ENCODE data around the gene MEMO1.
"Not testable (repeated sequence)": the region's sequence is repeated elsewhere in the genome, so short reads cannot be mapped to it uniquely, and the experiment has no call there.

MEMO1 gene

GRCh38 chr2:31997653-31998052 is 13.2 kb downstream of the MEMO1 start:
- DNase-seq: no peak

- DNase-seq: no peak
Observed at GRCh38 chr2:31996571-31997150, 14.1 kb downstream of the MEMO1 start.

DNA sequence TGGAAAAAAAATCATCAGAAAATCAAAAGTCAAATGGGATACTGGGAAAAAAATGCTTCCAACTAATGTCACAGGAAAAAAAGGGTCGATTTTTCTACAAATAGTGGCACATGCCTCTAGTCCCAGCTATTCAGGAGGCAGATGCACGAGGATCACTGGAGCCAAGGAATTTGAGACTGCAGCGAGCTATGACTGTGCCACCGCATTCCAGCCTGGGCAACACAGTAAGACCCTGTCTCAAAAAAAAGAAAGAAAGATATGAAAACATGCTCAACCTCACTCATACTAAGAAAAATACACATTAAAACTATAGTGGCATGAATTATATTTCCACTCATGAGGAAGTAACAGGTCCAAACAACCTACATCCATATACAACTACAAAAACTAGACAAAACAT is 17.9 kb downstream of the MEMO1 start:
- DNase-seq: no peak

GRCh38 chr2:31992025-31992579 is 18.7 kb downstream of the MEMO1 start:
- no peak for DNase-seq

DNA sequence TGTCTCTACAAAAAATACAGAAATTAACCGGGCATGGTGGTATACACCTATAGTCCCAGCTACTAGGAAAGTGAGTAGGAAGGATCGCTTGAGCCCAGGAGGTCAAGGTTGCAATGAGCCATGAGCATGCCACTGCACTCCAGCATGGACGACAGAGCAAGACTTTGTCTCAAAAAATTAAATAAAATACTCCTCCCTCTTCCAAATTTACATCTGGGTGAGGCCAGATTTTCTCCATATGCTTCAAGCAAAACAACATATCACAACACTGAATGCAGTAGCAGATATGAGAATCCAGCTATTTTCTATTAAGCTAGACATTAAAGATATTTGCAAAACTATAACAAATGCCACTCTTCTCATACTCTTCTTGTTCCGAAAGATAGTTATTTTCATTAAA is 20.9 kb downstream of the MEMO1 start:
- DNase-seq: no peak

GRCh38 chr2:31987454-31988220 is 23.2 kb downstream of the MEMO1 start:
- DNase-seq: no peak

DNA sequence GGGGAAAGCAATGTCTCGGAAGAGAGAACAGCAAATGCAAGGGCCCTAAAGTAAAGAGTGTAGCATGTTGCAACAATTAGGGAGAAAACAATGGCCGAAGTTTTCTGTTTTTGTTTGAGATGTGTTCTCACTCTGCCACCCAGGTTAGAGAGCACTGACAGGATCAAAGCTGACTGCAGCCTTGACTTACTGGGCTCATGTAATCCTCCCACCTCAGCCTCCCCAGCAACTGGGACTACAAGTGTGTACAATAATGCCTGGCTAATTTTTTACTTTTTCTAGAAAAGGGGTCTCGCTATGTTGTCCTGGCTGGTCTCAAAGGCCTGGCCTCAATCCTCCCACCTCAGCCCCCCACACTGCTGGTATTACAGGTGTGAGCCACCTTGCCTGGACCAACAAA is 23.9 kb downstream of the MEMO1 start:
- DNase-seq: no peak

DNA sequence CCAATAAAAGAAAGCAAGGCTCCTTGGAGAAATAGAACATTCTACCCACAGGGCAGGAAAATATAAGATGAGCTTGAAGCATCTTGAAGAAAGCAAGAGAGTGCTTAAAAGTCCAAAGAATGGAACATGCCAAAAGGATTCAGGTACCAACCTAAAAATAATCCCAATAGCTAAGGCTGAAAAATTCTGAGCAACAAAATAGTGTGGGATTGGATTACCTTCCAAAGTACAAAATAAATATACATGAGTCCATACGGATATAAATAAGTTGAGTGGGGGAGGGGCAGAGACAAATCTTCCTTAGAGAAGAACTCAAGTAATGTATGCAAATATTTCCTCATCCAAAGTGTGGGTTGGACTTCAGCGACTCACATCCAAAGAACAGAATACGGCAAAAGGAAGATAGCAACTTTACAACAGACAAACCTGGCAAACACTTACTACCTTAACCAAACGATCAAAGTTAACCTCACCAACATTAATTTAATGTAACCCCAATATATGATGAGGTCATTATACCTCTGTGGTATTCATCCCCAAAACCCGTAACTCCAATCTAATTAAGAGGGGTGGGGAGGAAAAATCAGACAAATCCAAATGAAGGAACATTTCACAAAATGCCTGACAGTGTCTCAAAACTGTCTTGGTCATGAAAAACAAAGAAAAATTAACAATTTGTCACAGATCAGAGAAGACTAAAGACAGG is 26.9 kb downstream of the MEMO1 start:
- no peak for DNase-seq

GRCh38 chr2:31980674-31981356 is 30.0 kb downstream of the MEMO1 start:
- DNase-seq: no peak

GRCh38 chr2:31979956-31980355 is 30.9 kb downstream of the MEMO1 start:
- no peak for DNase-seq

GRCh38 chr2:31979018-31979417 is 31.8 kb downstream of the MEMO1 start:
- no peak for DNase-seq

DNA sequence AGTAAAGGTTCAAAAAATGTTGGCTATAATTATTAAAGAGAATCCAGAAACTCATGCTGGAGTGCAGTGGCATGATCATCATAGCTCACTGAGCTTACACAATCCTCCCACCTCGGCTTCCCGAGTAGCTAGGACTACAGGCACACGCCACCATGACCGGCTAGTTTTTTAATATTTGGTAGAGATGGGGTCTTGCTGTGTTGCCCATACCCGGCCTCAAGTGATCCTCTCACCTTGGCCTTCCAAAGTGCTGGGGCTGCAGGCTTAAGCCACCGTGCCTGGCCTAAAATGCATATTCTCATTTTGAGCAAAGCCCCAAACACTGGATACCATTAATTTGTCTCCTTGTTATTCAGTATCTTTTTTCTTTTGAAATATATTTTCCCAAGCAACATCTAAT is 32.4 kb downstream of the MEMO1 start:
- no peak for DNase-seq

DNA sequence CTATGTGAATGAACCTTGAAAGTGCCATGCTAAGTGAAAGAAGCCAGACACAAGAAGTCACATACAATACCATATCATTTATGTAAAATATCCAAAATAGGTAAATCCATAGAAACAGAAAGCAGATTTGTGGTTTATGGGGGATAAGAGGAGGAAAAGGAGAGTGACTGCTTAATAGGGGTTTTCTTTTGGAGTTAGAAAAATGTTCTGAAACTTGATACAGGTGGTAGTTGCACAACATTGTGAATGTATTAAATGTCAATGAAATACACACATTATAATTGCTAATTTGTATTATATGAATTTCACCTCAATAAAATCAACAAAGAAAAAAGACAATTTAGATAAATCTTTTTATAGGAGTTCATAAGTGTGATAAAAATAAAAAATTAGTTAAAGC is 37.1 kb downstream of the MEMO1 start:
- DNase-seq: no peak

DNA sequence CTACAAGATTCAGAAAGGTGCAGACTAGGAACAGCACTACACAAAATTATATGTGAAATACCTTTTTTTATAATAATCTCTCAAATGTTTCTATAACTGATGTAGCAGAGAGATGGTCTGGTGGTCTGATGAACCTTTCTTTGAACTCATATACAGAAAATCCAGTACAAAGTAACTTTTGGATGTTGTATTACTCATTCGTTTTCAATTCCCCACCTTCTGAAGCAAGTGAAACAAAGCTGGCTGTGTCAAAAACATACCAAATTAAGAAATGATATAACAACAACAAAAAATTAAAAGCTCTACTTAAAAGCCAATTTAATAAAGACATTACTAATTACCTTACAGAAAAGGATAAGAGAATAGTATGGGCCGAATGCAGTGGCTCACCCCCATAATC is 38.7 kb downstream of the MEMO1 start:
- no peak for DNase-seq

GRCh38 chr2:31969178-31969577 is 41.6 kb downstream of the MEMO1 start:
- DNase-seq: no peak

DNA sequence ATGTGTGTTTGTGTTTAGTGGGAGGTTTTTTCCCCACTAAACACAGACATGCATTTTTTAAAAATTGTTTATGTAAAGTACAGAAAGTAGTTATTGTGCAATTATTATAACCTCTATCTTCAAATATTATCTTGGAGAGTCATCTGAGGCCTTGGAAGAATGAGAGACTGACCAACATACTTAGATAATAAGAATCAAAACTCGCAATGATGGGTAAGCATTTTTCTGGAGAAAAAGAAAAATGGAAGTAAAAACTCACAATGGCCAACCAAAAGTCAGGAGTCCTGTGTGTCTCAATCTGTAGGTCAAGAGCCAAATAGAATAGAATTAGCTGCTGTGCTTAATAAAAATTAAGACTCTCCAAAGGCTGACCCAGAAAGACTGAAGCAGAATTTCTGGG is 43.0 kb downstream of the MEMO1 start:
- DNase-seq: no peak

GRCh38 chr2:31966402-31966801 is 44.4 kb downstream of the MEMO1 start:
- not testable (repeated sequence) for DNase-seq

DNA sequence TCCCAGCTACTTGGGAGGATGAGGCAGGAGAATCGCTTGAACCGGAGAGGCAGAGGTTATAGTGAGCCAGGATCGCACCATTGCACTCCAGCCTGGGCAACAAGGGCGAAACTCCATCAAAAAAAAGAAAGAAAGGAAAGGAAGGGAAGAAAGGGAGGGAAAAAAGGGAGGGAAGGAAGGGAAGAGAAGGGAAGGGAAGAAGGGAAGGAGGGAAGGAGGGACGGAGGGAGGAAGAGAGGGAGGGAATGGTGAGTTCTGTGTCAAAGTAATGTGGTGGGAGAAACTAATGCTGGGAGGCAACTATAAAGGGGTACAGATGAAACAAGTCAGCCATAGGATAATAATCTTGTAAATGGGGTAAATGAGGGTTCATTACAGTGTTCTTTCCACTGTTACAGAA is 45.7 kb downstream of the MEMO1 start:
- DNase-seq: no peak

DNA sequence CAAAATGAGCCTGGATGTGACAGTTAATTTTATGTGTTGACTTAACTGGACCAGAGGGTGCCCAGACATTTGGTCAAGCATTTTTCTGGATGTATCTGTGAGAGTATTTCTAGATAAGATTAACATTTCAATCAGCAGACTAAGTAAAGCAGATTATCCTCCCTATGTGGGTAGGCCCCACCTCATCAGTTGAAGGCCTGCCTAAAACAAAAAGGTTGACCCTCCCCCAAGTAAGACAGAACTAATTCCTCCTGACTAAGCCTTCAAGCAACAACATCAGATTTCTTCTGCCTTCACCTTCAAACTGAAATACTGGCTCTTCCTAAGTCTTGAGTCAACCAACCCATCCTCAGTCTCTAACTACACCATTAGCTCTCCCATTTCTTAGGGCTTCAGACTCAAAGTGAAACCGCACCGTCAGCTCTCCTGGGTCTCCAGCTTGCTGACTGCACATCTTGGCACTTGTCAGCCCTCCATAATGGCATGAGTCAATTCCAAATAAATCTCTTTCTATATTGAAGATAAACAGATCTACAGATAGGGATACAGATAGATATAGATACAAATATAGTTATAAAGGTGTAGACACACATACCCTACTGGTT is 47.9 kb downstream of the MEMO1 start:
- no peak for DNase-seq

DNA sequence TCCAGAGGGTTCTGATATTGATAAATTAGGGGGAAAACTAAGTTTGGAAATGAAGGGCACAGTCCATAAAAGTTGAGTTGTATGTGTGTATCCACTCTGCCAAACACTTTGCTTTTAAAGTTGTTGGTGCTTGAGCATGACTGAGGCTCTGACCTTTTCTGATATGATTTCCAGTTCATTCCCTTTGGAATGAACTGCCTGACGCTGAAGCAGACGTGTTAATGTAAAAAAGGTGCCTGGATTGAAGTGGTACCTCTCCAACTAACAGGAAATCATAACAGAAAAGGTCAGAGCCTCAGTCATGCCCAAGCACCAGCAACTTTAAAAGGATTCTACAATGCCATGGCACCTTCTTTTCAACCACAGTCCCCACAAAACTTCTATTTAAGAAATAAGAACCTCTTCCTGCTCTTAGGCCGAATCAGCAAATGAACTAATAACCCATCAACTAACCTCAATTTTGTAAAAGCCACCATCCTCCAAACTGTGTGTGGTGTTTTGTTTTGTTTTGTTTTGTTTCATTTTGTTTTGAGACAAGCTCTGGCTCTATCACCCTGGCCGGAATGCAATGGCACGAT is 52.6 kb downstream of the MEMO1 start:
- DNase-seq: no peak

DNA sequence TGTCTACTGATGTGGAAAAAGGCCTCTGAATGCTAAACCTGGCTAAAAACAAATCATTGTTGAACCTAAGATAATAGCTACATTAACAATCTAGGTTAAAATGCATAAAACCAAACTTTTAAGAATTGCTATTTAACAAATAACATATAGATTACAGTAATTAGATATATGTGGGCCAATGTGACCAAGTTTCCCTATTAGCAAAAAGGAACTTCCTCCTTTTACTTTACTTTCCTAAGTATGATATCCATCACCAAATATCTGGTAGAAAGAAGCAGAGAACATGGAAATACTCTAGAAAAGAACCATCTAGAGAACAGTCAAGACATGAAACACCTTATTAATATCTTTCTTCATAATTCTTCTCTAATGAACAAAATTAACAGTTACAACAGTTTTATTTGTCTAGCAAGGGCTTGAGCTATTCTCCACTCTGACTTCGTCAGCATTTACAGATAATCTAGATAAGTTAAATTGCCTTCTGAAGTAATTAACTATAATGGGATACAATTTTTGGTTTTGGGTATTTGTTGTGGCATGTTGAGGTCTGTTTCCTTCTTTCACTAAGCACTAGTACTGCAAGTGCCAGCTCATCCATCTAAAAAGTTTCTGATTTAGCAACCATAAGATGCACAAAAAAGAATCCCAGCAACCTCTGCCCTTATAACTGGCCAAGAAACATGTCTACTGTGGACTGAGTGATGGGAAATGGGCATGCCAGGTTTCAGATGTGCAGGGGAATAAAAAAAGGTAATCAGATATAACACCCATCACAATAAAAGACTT is 53.3 kb downstream of the MEMO1 start:
- DNase-seq: no peak

DNA sequence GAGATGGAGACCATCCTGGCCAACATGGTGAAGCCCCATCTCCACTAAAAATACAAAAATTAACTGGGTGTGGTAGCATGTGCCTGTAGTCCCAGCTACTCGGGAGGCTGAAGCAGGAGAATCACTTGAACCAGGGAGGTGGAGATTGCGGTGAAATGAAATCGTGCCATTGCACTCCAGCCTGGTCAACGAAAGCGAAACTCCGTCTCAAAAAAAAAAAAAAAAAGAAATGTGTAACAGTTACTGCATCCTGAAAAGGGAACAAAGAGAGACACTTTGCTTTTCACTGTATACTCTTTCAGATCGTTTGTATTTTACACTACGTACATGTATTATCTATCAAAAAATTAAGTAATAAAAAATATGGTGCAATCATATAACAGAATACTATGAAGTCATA is 53.9 kb downstream of the MEMO1 start:
- not testable (repeated sequence) for DNase-seq
